Ureter (tissue), 1 donor: ENCODE results near the gene OR6C76. TPM values are rescaled to one million over a fixed set of nuclear protein-coding genes. Genes with fewer than 3 reads are reported as not detected.

ENCODE experiments used
- DNase-seq: peaks from one replicate; pipeline ENCODE4 v3.0.0-alpha.2; 2020; ENCODE audit warnings: low spot score
- total RNA-seq: library from RNA; stranded (reverse); gene quantifications from one replicate; pipeline ENCODE4 v1.2.4, GENCODE V29; 2023
- donor health status: DM: yes; HTN: yes; CAD: no.

The OR6C76 gene
- total RNA-seq, 1 donor from 2014 or later, result not detected

GRCh38 chr12:55469291-55469690, 43.2 kb downstream of the OR6C76 start:
- DNase-seq, result no peak

DNA sequence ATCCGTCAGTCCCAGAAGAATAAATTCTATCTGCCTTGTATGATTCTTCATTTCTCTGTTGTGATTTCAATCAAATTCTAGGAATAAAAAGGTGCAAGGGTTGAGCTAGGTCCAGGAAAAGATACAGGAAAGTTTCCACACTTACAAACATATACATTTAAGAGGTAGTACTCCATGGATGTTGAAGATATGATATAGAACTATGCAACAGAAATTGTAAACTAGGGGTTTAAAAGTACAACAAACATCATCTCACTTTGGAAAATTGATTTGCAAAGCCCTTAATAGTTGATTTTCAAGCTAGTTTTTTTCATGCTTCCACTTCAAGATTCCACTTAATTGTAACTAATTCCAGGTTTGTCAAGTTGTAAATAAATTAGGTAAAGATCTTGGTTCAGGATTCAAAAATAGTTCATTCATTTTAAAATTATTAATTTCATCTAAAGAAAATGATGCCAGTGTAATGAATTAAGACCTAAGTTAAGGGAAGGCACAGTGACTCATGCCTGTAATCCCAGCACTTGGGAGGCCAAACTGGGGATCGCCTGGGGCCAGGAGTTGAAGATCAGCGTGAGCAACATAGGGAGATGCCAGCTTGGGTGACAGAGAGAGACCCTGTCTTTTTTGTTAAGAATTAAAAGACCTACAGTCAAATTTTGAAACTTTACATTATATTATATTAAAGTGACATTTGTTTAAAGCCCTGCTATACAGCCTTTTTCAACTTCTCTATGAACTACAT, 44.2 kb downstream of the OR6C76 start, which contains the start of gene OR6C70:
Gene OR6C70 (minus strand): TSS at position 51 of the 742 bp plus-strand sequence. CDS start 0 bp downstream, at position 51.
- DNase-seq, result no peak

DNA sequence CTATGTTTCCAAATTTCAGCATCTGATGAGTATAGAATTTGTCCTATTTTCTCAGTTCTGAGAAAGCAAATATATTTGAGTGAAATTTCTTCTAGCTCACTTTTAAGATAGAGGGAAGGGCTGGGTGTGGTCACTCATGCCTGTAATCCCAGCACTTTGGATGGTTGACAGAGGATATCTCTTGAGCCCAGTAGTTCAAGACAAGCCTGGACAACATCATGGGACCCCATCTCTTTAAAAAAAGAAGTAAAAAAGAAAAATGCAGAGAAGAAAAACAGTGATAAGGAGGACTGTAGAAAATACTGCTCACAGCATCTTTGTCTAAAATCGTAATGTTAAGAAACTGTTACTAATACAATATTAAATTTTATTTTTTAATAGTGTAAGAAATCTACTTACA, 46.2 kb downstream of the OR6C76 start:
- no peak for DNase-seq

Other genes with a start within 250 kb of the OR6C76 start
- not detected for gene OR10A7, start 205.2 kb upstream of the OR6C76 start, total RNA-seq
- gene OR6C74, start 181.6 kb upstream of the OR6C76 start, total RNA-seq, result not detected
- not detected for gene OR6C6, start 129.7 kb upstream of the OR6C76 start, total RNA-seq
- gene OR6C1, start 111.9 kb upstream of the OR6C76 start, total RNA-seq, result not detected
- gene OR6C3, start 95.5 kb upstream of the OR6C76 start, total RNA-seq, result not detected
- not detected for gene OR6C75, start 63.3 kb upstream of the OR6C76 start, total RNA-seq
- gene OR6C65, start 25.7 kb upstream of the OR6C76 start, total RNA-seq, result not detected
- 1.2 TPM for gene OR6C2, start 17.8 kb downstream of the OR6C76 start, total RNA-seq
- gene OR6C70, start 43.9 kb downstream of the OR6C76 start, total RNA-seq, result not detected
- gene OR6C68, start 66.1 kb downstream of the OR6C76 start, total RNA-seq, result not detected
- gene OR6C4, start 123.3 kb downstream of the OR6C76 start, total RNA-seq, result not detected
- gene OR2AP1, start 146.2 kb downstream of the OR6C76 start, total RNA-seq, result not detected
- not detected for gene OR10P1, start 210.6 kb downstream of the OR6C76 start, total RNA-seq